Stimulated activated CD4-positive, alpha-beta T cell treated with anti-CD3 and anti-CD28 coated beads, Interleukin-12 subunit alpha, Interleukin-12 subunit beta, amount 100 ng/mL, for 24 hours (primary cell): Measurements from ENCODE around the gene HHEX.
A peak's percentile ranks its signal among the peaks of the same experiment; 100 is the strongest.
"Not testable (repeated sequence)": the region's sequence is repeated elsewhere in the genome, so short reads cannot be mapped to it uniquely, and the experiment has no call there.

ENCODE experiments used
- DNase-seq, 2 experiments: peaks; one replicate each; pipeline ENCODE4 v3.0.0-alpha.2; 2020; ENCODE audit warnings: low read depth in 2 of 2

The HHEX gene

DNA sequence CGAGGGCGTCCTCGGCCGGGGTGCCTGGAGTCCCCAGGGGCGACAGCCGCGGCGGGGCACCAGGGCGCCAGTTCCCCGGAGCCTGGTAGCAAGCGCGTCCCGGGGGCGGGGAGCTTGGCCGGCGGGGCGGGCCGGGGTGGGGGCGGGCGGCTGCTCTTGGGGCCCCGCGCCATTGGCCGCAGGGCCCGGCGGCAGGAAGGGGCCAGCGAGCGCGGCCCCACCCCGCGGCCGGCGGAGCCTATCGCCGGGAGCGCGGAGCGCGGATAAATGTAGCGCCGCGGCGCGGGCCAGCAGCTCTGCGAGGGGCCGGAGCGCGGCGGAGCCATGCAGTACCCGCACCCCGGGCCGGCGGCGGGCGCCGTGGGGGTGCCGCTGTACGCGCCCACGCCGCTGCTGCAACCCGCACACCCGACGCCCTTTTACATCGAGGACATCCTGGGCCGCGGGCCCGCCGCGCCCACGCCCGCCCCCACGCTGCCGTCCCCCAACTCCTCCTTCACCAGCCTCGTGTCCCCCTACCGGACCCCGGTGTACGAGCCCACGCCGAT lies at the start of gene HHEX:
Gene HHEX (plus strand): TSS at position 293 of the 548 bp plus-strand sequence. CDS start 32 bp downstream, at position 325.
- DNase-seq: no peak

- no peak for DNase-seq
These were observed 49.6 kb upstream of the HHEX start for GRCh38 chr10:92640107-92640506.

DNA sequence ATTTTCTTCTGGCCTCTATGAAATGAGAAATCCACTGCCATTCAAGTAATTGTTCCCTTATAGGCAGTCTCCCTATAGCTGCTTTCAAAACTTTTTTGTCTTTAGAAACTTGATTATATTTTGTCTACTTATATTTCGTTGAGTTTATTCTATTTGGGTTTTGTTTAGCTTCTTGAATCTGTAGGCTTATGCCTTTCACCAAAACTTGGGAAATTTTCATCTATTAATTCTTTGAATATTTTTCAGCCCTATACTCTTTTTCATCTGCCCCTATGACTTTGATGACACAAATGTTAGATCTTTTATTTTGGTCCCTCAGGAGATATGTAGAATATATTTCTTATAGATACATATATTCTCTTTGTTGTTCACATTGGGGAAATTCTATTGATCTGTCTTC lies 48.3 kb upstream of the HHEX start:
- DNase-seq: no peak

DNA sequence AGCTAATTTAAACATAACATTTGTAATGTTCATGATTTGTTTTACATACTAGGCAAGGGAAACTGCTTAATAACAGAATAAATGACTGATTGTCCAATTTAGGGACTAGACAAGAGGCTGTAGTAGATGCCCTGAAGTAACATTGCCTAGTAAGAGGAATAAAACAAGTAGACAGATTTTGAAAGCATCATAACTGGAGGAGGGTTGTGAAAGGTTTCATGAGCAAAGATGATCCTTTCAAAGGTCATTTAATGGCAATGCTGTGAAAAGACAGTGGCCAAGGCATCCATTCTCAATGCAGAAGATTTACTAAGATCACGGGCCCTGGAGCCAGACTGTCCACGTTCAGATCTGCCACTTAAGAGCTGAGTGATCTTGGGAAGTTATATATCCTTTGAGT lies 44.8 kb upstream of the HHEX start:
- no peak for DNase-seq

- DNase-seq: not testable (repeated sequence)
These were observed 38.9 kb upstream of the HHEX start for GRCh38 chr10:92650864-92651263.

- no peak for DNase-seq
These were observed 34.3 kb upstream of the HHEX start for GRCh38 chr10:92655426-92655825.

DNA sequence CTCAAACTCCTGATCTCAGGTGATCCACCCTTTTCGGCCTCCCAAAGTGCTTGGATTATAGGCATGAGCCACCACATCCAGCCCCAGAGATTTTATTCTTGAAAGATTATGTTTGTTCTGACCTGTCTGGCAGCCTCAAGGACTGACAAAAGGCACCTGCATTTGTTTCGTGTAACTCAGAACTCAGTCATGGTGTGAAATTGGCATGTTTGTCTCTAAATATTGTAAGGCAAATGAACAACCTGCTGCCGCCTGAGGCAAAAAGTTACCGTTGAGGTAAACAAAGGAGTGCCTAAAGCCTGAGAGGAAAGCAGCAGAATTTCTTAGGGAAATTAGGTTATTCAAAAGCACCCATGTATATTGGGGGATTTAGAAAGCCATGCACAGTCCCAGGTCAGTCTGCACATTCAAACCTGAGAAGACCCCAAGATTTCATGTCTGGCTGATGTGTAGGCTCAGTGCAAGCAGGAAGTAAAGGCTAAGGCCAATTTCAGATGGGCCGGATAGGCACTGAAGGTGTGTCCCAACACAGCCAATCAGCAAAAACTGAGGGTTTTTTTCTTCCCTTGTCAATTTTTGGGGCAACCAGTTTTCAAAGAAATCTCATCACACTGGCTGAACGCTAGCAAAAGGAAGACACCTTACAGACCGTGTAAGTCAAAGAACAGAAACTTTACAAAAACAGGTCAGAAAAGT lies 33.3 kb upstream of the HHEX start:
- no peak for DNase-seq

DNA sequence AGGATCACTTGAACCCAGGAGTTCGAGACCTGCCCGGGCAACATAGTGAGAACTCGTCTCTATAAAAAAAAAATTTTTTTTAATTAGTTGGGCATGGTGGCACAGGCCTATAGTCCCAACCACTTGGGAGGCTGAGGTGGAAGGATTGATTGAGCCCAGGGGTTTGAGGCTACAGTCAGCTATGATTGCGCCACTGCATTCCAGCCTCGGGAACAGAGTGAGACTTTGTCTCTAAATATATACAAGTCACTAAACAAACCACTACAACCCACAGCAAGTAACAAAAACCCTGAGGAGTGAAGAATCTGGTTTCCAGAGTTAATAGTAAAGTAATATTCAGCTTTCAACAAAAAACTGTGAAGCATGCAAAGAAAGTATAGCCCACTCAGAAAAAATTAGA lies 32.7 kb upstream of the HHEX start:
- DNase-seq: no peak

- no peak for DNase-seq
These were observed 26.9 kb upstream of the HHEX start for GRCh38 chr10:92662848-92663247.

GRCh38 chr10:92664322-92664721 lies 25.4 kb upstream of the HHEX start:
- no peak for DNase-seq

DNA sequence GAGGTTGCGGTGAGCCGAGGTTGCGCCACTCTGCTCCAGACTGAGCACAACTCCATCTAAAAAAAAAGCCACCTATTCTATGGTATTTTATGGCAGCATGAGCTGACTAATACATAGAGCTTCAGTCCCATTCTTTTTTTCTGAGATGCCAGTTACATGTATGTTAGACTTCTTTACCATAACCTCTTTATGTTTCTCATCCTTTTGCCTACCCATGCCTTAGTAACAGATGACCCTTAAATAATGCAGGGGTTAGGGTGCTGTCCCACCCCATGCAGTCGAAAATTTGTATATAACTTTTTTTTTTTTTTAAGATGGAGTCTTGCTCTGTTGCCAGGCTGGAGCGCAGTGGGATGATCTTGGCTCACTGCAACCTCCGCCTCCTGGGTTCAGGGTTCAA lies 22.7 kb upstream of the HHEX start:
- no peak for DNase-seq

- no peak for DNase-seq
These were observed 12.0 kb upstream of the HHEX start for GRCh38 chr10:92677708-92678107.

GRCh38 chr10:92678206-92678605 lies 11.5 kb upstream of the HHEX start:
- no peak for DNase-seq

DNA sequence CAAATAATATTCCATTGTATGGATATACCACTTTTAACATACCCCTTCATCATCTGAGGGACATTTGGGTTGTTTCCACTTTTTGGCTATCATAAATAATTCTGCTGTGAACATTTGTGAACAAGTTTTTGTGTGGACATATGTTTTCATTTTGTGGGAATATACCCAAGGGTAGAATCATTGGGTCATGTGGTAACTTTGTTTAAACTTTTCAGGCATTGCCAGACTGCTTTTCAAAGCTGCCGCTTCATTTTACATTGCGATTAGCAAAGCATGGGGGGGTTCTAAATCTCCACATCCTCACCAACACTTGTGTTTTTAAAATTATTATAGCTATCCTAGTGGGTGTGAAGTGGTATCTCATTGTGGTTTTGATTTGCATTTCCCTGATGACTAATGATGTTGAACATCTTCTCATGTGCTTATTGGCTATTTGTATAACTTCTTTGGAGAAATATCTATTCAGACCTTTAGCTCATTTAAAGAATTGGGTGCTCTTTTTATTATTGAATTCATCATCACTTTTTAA lies 8.4 kb upstream of the HHEX start:
- DNase-seq: no peak

GRCh38 chr10:92688573-92688926 lies 1.2 kb upstream of the HHEX start:
- no peak for DNase-seq

GRCh38 chr10:92688927-92689662 lies 660 bp upstream of the HHEX start:
- DNase-seq: no peak

DNA sequence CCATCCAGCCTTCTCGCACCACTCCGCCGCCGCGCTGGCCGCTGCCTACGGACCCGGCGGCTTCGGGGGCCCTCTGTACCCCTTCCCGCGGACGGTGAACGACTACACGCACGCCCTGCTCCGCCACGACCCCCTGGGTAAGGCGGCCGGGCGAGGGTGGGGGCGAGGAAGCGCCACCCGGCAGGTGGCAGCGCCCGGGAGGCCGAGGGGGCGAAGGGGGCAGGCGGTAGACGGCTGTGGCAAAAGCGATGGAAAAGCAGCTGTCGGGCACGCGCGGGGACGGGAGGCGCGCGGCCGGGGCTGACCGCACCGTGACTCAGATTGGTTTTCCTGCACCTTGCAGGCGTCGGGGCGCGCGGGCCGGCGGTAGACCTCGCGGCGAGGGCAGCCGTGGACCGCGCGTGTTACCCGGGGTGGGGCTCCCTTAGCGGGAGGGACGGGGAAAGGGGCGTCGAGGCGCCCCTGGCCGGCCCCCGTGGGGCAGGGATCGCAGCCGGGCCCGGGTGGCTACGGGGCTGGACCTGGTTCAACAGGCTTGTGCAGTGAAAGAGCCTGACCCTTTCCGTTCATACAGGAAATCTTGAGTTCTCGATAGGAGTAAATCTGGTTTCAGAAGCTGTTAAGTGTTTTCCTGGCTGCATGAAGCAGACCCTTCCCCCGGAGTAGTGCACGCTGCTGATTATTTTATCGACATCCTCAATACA lies 608 bp downstream of the HHEX start:
- peak in 1 of 2 experiments; percentile 40 for DNase-seq

DNA sequence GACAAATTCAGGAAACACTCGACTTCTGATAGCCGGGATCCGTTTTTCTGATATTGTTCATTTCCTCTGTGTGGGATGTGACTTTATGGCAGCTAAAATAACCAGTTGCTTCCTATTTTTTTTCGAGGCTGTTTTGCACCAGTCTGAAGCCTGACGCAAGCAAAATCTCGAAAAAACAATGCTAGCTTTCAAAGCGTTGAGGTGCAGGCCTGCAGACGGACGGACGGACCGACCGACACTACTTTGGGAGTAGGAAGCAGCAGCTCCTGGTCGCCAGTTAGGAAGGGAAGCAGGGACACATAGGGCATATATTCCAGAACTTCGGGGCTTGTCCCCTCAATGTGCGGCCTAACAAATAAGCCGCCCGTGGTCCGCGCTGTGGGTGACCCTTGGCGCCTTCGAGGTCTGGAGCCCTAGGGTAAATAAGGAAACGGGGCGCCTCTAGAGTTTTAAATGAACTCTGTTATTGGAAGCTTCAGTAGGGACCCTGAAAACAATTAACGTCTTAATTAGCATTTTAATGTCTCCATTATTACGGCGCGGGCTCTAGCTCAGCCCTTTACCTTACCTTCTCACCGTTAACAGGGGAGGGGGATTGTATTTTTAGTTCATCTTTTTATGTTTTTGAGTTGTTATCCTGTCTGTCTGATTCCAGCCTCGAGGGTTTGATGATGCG lies 1.3 kb downstream of the HHEX start:
- no peak for DNase-seq

- DNase-seq: no peak
These were observed 1.9 kb downstream of the HHEX start for GRCh38 chr10:92691591-92692079.

DNA sequence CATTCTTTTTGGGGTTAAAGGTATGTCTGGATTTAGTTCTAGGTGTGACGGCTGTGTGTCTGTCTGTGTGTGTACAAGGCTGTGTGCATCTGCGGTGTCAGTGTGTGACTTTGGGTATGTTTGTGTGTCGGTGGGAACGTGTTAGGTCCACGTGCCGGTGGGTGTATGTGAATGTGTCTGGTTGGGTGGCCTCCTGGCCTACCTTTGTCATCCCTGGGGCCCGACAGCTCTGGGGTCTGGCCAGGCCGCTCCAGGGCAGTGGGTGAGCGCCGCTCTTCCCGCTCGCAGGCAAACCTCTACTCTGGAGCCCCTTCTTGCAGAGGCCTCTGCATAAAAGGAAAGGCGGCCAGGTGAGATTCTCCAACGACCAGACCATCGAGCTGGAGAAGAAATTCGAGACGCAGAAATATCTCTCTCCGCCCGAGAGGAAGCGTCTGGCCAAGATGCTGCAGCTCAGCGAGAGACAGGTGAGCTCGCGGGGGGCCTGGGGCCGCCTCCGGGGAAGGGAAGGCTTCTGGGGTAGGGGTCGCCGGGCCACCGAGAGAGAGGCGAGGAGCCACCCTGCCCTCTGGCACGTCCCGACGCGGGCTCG lies 2.4 kb downstream of the HHEX start:
- no peak for DNase-seq
